Loucy (cell line): ENCODE results near the gene NDST1.

Source experiments
- CTCF ChIP-seq: fragments of 200-600 bp; sonication (generic); conservative IDR thresholded peaks from 2 replicates; pipeline ENCODE4 v1.5.1; 2014; ENCODE audit warnings: mild to moderate bottlenecking, antibody characterized with exemption, low read length
- EZH2phosphoT487 ChIP-seq: fragments of 200-600 bp; IDR thresholded peaks from 2 replicates; pipeline ENCODE4 v1.6.1; 2018; ENCODE audit warnings: antibody characterized with exemption, mild to moderate bottlenecking, moderate library complexity, borderline replicate concordance

- TF ChIP-seq CTCF (no peak), EZH2phosphoT487 (no peak)
Observed at GRCh38 chr5:150603052-150603451, 95.1 kb downstream of the NDST1 start.
